ENCODE data around the gene ATRIP.

The ATRIP gene

DNA sequence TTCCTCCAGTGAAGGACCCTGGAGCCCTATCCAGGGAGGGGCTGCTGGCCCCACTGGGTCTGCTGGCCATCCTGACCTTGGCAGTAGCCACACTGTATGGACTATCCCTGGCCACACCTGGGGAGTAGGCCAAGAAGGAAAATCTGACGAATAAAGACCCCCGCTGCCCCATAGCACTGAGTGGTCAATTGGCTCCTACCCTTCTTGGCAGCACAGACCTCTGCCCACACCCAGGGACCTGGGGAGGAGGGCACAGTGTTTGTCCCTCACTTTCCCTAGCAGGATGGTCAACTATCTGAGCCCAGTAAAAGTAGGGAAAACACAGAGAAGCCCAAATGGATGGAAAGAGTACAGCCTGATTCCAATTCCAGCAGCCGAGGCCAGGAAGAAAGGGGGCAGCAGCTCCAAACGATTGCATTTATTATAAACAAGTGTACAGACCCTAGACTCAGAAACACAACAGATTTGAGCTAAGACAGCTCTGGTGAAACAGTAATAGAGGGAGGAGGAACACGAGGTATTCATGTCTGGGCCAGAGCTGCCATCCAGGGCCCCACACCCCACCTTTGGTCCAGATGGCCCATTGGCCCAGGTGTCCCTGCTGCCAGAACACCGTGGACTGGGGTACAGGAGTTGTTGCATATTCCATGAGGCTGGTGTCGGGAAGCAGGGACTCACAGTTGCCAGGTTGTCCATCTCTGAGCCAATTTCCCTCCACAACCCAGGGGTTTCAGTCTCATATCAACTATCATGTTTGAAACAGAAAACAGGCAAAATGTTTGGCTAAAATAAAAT is 21.1 kb downstream of the ATRIP start:
- H3K36me3 ChIP-seq (ENCODE audit: insufficient read depth, low read length) = peaks cover 34% of the 10 kb centered on the region; the same call in 1 of the 2 replicates
- H3K4me1 ChIP-seq (ENCODE audit: insufficient read depth, low read length, severe bottlenecking) = peaks cover 67% of the 10 kb centered on the region
- H3K4me2 ChIP-seq (ENCODE audit: low read length) = peak overlapping the region; percentile 82
- no peaks in the 10 kb centered on the region for H3K9me3 ChIP-seq (ENCODE audit: low read length)
- H2AFZ ChIP-seq (ENCODE audit: low read length) = no peak overlapping the region
- H3K79me2 ChIP-seq (ENCODE audit: insufficient read depth, low read length) = no peaks in the 10 kb centered on the region
- no peaks in the 10 kb centered on the region for H3F3A ChIP-seq (ENCODE audit: insufficient read depth, low read length)
- peak overlapping the region; percentile 82; the same call in 1 of the 2 replicates for H3K9ac ChIP-seq (ENCODE audit: low read length)
- no peaks in the 10 kb centered on the region for H3K27me3 ChIP-seq (ENCODE audit: insufficient read depth, low read length)
- H4K20me1 ChIP-seq (ENCODE audit: insufficient read depth, low read length) = no peaks in the 10 kb centered on the region
- H3K9me2 ChIP-seq (ENCODE audit: low read depth, low read length) = no peaks in the 10 kb centered on the region
- TF ChIP-seq, protein P1, sequence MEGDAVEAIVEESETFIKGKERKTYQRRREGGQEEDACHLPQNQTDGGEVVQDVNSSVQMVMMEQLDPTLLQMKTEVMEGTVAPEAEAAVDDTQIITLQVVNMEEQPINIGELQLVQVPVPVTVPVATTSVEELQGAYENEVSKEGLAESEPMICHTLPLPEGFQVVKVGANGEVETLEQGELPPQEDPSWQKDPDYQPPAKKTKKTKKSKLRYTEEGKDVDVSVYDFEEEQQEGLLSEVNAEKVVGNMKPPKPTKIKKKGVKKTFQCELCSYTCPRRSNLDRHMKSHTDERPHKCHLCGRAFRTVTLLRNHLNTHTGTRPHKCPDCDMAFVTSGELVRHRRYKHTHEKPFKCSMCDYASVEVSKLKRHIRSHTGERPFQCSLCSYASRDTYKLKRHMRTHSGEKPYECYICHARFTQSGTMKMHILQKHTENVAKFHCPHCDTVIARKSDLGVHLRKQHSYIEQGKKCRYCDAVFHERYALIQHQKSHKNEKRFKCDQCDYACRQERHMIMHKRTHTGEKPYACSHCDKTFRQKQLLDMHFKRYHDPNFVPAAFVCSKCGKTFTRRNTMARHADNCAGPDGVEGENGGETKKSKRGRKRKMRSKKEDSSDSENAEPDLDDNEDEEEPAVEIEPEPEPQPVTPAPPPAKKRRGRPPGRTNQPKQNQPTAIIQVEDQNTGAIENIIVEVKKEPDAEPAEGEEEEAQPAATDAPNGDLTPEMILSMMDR (IDR thresholded peaks at IDR 0.05; ENCODE audit: low read length) = no peak
- no peak for TF ChIP-seq EZH2 (IDR thresholded peaks at IDR 0.05; ENCODE audit: borderline replicate concordance, low read length)
- peak overlapping the region; percentile 75 for H3K27ac ChIP-seq (ENCODE audit: low read depth, low read length, poor library complexity, severe bottlenecking)
- peak overlapping the region; percentile 68 for H3K4me3 ChIP-seq (ENCODE audit: low read depth, low read length, poor library complexity, severe bottlenecking)

DNA sequence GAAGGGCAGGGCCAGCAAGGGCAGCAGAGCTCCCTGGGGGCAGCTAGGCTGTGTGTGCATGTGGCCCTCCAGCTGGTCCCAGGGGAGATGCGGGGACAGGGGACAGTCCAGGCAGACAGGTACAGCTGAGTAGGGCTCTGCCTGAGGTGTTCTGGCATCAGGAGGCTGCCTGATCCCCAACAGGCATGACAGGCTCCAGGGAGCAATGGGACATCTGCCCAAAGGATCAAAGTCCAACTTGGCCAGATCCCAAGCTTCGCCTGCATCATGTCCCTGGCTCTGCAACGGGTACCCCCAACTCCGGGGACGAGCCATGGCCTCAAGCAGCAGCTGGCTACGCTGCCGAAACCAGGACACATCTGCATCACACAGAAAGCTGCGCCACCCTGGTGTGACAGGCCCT is 21.8 kb downstream of the ATRIP start:
- no peak overlapping the region for H2AFZ ChIP-seq (ENCODE audit: low read length)
- H3K4me3 ChIP-seq (ENCODE audit: low read depth, low read length, poor library complexity, severe bottlenecking) = peak overlapping the region; percentile 68
- H3K9ac ChIP-seq (ENCODE audit: low read length) = peak overlapping the region; percentile 8; the same call in 1 of the 2 replicates
- H3K4me1 ChIP-seq (ENCODE audit: insufficient read depth, low read length, severe bottlenecking) = peaks cover 71% of the 10 kb centered on the region
- H3K36me3 ChIP-seq (ENCODE audit: insufficient read depth, low read length) = peaks cover 34% of the 10 kb centered on the region; the same call in 1 of the 2 replicates
- no peaks in the 10 kb centered on the region for H3K9me3 ChIP-seq (ENCODE audit: low read length)
- H3F3A ChIP-seq (ENCODE audit: insufficient read depth, low read length) = no peaks in the 10 kb centered on the region
- H3K79me2 ChIP-seq (ENCODE audit: insufficient read depth, low read length) = no peaks in the 10 kb centered on the region
- peak overlapping the region; percentile 75 for H3K27ac ChIP-seq (ENCODE audit: low read depth, low read length, poor library complexity, severe bottlenecking)
- peak overlapping the region; percentile 82; the same call in 1 of the 2 replicates for H3K4me2 ChIP-seq (ENCODE audit: low read length)
- H4K20me1 ChIP-seq (ENCODE audit: insufficient read depth, low read length) = no peaks in the 10 kb centered on the region
- H3K9me2 ChIP-seq (ENCODE audit: low read depth, low read length) = no peaks in the 10 kb centered on the region
- H3K27me3 ChIP-seq (ENCODE audit: insufficient read depth, low read length) = no peaks in the 10 kb centered on the region
- TF ChIP-seq EZH2 (IDR thresholded peaks at IDR 0.05; ENCODE audit: borderline replicate concordance, low read length) = no peak
- TF ChIP-seq, protein P1 (IDR thresholded peaks at IDR 0.05; ENCODE audit: low read length) = no peak

DNA sequence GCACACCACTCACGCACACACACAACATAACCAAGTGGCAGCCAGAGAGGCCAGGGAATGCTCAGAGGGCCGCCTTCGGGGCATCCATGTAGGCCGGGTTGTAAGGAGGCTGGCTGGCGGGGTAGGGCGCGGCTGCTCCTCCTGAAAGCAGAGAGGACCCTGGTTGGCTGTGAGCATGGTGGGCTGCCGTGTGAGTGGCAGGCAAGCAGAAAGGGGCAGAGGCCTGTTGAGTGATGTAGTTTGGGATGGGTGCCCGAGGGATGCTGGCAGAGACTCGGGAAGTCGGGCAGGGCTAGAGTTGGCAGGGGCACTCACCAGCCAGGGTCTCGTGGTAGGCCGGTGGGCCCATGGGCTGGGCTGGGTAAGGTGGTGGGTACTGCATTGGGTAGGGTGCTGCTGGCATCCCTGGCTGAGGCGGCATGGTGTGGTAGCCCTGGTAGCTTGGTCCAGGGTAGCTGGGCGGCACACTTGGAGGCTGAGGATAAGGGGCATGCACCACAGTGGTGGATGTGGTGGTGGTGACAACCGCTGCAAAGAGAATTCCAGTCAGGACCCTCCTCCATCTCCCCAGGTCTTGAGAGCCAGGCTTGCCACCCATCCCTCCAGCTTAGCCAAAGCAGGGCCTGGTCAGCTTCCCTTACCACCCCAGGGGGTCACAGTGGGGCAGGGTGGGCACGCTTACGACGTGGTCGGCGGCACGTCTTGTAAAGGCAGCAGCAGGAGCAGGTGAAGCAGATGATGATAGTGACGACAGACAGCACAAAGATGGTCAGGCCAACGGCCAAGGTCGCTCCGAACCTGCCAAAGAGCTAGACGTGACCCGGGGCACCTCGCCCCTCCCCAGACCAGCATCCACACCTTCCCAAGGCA is 22.7 kb downstream of the ATRIP start:
- peaks cover 75% of the 10 kb centered on the region for H3K4me1 ChIP-seq (ENCODE audit: insufficient read depth, low read length, severe bottlenecking)
- H3F3A ChIP-seq (ENCODE audit: insufficient read depth, low read length) = no peaks in the 10 kb centered on the region
- H3K9me3 ChIP-seq (ENCODE audit: low read length) = no peaks in the 10 kb centered on the region
- no peaks in the 10 kb centered on the region for H3K27me3 ChIP-seq (ENCODE audit: insufficient read depth, low read length)
- H4K20me1 ChIP-seq (ENCODE audit: insufficient read depth, low read length) = no peaks in the 10 kb centered on the region
- no peaks in the 10 kb centered on the region for H3K79me2 ChIP-seq (ENCODE audit: insufficient read depth, low read length)
- peaks cover 34% of the 10 kb centered on the region; the same call in 1 of the 2 replicates for H3K36me3 ChIP-seq (ENCODE audit: insufficient read depth, low read length)
- no peak overlapping the region for H2AFZ ChIP-seq (ENCODE audit: low read length)
- H3K4me2 ChIP-seq (ENCODE audit: low read length) = peak overlapping the region; percentile 82
- no peaks in the 10 kb centered on the region for H3K9me2 ChIP-seq (ENCODE audit: low read depth, low read length)
- H3K27ac ChIP-seq (ENCODE audit: low read depth, low read length, poor library complexity, severe bottlenecking) = peak overlapping the region; percentile 75
- peak overlapping the region; percentile 35 for H3K4me3 ChIP-seq (ENCODE audit: low read depth, low read length, poor library complexity, severe bottlenecking)
- H3K9ac ChIP-seq (ENCODE audit: low read length) = peak overlapping the region; percentile 48; the same call in 1 of the 2 replicates
- TF ChIP-seq, protein P1 (IDR thresholded peaks at IDR 0.05; ENCODE audit: low read length) = no peak
- TF ChIP-seq EZH2 (IDR thresholded peaks at IDR 0.05; ENCODE audit: borderline replicate concordance, low read length) = no peak

Measured in OCI-LY1 (cell line).